ENCODE data around the gene SLC6A17. TPM values are rescaled to one million over a fixed set of nuclear protein-coding genes. Genes with fewer than 3 reads are reported as not detected.

Gene SLC6A17
- total and polyA plus RNA-seq, 10 donors: under 0.01 to 0.02 TPM; not detected in 8

DNA sequence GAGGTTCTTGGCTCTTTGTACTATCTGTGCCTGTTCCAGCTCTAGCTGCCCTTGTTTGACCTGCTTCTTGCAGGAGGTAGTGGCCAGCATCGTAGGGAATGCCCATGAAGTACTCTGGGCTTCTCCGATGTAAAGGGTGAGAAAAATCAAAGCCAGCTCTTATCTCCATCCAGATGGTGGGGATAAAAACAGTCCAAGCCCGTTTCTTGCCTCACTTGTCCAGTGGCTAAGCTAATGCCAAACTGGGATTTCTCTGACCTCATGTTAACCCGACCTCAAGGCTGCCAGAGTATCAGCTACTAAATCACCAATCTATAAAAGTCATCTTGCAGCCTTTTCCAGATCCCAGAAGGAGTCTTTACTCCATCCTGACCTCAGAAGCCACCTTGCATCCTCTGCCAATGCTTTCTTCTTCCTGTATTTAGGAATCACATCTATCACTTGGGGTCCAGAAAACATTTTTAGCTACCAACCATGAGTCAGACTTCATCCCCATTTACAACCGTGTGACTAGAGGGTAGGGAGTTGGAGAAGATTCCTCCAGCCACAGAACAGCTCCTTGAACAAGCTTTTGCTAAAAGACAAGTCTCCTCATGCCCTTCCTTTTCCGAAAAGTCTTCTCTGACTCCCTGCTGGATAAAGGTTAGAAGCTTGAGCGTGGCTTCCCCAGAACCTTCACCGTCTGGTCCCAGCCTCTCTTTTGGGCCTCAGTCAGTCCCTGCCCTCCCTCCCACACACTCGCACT, 95.8 kb downstream of the SLC6A17 start:
- Histone ChIP-seq H3K27me3 (replicated peaks in 1 of 7) (no peaks in the 10 kb centered on the region), H3K4me3 (no peak overlapping the region), H3K4me1 (peaks cover 0 to 21% (median 7%) of the 10 kb centered on the region in 6 donors), H3K27ac (no peak overlapping the region), H3K9me3 (no peaks in the 10 kb centered on the region), H3K36me3 (no peaks in the 10 kb centered on the region)
- intact Hi-C loops (cut with DNase I; ENCODE audit: low total_unique reads): no loop called here
- TF ChIP-seq POLR2A (IDR thresholded peaks at IDR 0.05): no peak
- peak; percentile 16 for DNase-seq
- 76 to 87% (median 83%) methylated on average over 9 of the region's 9 CpGs for WGBS, 5 donors

- Histone ChIP-seq H3K27ac (no peak overlapping the region), H3K36me3 (no peaks in the 10 kb centered on the region), H3K27me3 (replicated peaks in 1 of 7) (no peaks in the 10 kb centered on the region), H3K4me3 (no peak overlapping the region), H3K4me1 (peaks cover 0 to 5% (median 2%) of the 10 kb centered on the region in 6 donors), H3K9me3 (no peaks in the 10 kb centered on the region)
- DNase-seq: peak; percentile 35
- intact Hi-C loops (cut with DNase I; ENCODE audit: low total_unique reads): no loop called here
- 81 to 85% (median 83%) methylated on average over 4 of the region's 4 CpGs for WGBS, 5 donors
- TF ChIP-seq, protein P1, sequence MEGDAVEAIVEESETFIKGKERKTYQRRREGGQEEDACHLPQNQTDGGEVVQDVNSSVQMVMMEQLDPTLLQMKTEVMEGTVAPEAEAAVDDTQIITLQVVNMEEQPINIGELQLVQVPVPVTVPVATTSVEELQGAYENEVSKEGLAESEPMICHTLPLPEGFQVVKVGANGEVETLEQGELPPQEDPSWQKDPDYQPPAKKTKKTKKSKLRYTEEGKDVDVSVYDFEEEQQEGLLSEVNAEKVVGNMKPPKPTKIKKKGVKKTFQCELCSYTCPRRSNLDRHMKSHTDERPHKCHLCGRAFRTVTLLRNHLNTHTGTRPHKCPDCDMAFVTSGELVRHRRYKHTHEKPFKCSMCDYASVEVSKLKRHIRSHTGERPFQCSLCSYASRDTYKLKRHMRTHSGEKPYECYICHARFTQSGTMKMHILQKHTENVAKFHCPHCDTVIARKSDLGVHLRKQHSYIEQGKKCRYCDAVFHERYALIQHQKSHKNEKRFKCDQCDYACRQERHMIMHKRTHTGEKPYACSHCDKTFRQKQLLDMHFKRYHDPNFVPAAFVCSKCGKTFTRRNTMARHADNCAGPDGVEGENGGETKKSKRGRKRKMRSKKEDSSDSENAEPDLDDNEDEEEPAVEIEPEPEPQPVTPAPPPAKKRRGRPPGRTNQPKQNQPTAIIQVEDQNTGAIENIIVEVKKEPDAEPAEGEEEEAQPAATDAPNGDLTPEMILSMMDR (IDR thresholded peaks at IDR 0.05 in 8 of 11, conservative IDR thresholded peaks at IDR 0.05 in 3 of 11): no peak
- TF ChIP-seq POLR2A (IDR thresholded peaks at IDR 0.05) (no peak), POLR2AphosphoS5 (IDR thresholded peaks at IDR 0.05) (no peak)
Observed at GRCh38 chr1:110248746-110249145, 98.5 kb downstream of the SLC6A17 start.

DNA sequence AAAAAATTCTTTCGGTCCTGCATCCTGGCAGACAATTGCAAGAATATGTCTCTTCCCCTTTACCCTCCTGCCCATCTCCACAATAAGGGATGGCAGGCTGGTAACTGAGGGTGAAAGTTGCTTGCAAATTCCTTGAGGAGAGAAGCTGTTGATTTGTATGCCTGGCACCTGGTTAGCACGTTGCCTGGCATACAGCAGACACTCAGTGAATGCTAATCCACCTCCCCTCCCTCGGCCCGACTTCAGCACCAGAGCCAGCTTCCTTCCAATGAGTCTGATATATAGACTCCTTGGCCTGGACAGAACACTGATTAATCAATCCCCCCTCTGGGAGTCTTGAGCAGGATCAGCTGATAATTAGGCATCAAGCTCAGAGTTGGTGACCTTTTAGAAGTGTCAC, 99.0 kb downstream of the SLC6A17 start:
- WGBS, 5 donors: 78 to 94% (median 91%) methylated on average over 3 to 4 of the region's 4 CpGs
- Histone ChIP-seq H3K36me3 (no peaks in the 10 kb centered on the region), H3K27me3 (replicated peaks in 1 of 7) (no peaks in the 10 kb centered on the region), H3K4me1 (no peaks in the 10 kb centered on the region), H3K4me3 (no peak overlapping the region), H3K27ac (no peak overlapping the region), H3K9me3 (no peaks in the 10 kb centered on the region)
- intact Hi-C loops (cut with DNase I; ENCODE audit: low total_unique reads): no loop called here
- DNase-seq: peak; percentile 27
- TF ChIP-seq POLR2AphosphoS5 (IDR thresholded peaks at IDR 0.05): no peak
- TF ChIP-seq POLR2A (IDR thresholded peaks at IDR 0.05): no peak
- TF ChIP-seq, protein P1 (IDR thresholded peaks at IDR 0.05 in 8 of 11, conservative IDR thresholded peaks at IDR 0.05 in 3 of 11): no peak

DNA sequence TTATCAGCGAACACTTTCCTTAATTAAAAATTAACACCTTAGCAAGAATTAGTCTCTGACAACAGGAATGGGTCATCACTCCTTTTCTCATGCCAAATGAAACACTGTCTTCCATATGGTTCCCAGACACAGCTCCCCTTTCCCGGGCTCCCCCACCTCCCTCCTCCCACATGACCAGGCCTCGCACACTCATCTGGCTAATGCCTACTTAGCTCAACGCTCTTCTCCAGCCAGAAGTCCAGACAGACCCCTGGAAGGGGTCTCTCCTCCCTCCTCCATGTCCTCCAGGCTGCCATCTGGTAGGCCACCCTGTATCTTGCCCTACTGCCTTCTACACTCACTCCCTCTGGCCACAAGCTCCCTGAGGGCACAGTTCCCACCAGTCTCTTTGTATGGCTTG, 99.7 kb downstream of the SLC6A17 start:
- peak; percentile 10 for DNase-seq
- intact Hi-C loops (cut with DNase I; ENCODE audit: low total_unique reads): no loop called here
- Histone ChIP-seq H3K4me3 (no peak overlapping the region), H3K9me3 (no peaks in the 10 kb centered on the region), H3K27ac (no peak overlapping the region), H3K27me3 (replicated peaks in 1 of 7) (no peaks in the 10 kb centered on the region), H3K4me1 (peaks cover 0 to 1% (median 0%) of the 10 kb centered on the region in 6 donors), H3K36me3 (no peaks in the 10 kb centered on the region)
- no peak for TF ChIP-seq POLR2A (IDR thresholded peaks at IDR 0.05)
- TF ChIP-seq, protein P1 (IDR thresholded peaks at IDR 0.05 in 8 of 11, conservative IDR thresholded peaks at IDR 0.05 in 3 of 11): no peak
- no peak for TF ChIP-seq POLR2AphosphoS5 (IDR thresholded peaks at IDR 0.05)
- 82 to 94% (median 88%) methylated on average over 4 of the region's 4 CpGs for WGBS, 5 donors
